GM12878 (cell line): Measurements from ENCODE around the gene CRYGD.

Experiments
- EZH2 ChIP-seq: IDR thresholded peaks from 2 replicates; pipeline ENCODE4 v1.6.1; 2012; ENCODE audit warnings: low read depth, mild to moderate bottlenecking, control low read depth, inconsistent platforms, low read length, borderline replicate concordance; ENCODE audit not compliant: control insufficient read depth
- MTA2 ChIP-seq: fragments of 450-650 bp; IDR thresholded peaks from 2 replicates; pipeline ENCODE4 v1.6.1; 2016; ENCODE audit warnings: low read depth, mild to moderate bottlenecking, moderate library complexity
- POLR2A ChIP-seq: IDR thresholded peaks from 2 replicates; pipeline ENCODE4 v1.6.1; 2011; ENCODE audit warnings: low read depth, mild to moderate bottlenecking, low read length
- POLR2AphosphoS5 ChIP-seq: IDR thresholded peaks from 2 replicates; pipeline ENCODE4 v1.6.1; 2011; ENCODE audit warnings: mild to moderate bottlenecking, low read length, inconsistent platforms
- RELB ChIP-seq: fragments of 450-650 bp; IDR thresholded peaks from 2 replicates; pipeline ENCODE4 v1.6.1; 2017; ENCODE audit warnings: low read depth, mild to moderate bottlenecking, moderate library complexity
- SMARCA5 ChIP-seq: fragments of 450-650 bp; IDR thresholded peaks from 2 replicates; pipeline ENCODE4 v1.6.1; 2017; ENCODE audit warnings: mild to moderate bottlenecking
- TBL1XR1 ChIP-seq: IDR thresholded peaks from 2 replicates; pipeline ENCODE4 v1.6.1; 2012; ENCODE audit warnings: low read depth, low read length, improper control_type of control experiment
- TCF12 ChIP-seq: IDR thresholded peaks from 2 replicates; pipeline ENCODE4 v1.6.1; 2011; ENCODE audit warnings: low read depth, mild to moderate bottlenecking, low read length
- ZZZ3 ChIP-seq: IDR thresholded peaks from 2 replicates; pipeline ENCODE4 v1.6.1; 2011; ENCODE audit warnings: low read depth; ENCODE audit not compliant: control insufficient read depth, insufficient read length
- TF ChIP-seq, protein P1 (sequence below), 3 experiments: IDR thresholded peaks in 2 of 3; conservative IDR thresholded peaks in 1 of 3; 2 replicates each; pipeline ENCODE4 v1.5.1; 2011; ENCODE audit warnings: low read depth in 3 of 3, low read length in 3 of 3, mild to moderate bottlenecking in 3 of 3, control low read depth in 2 of 3, moderate library complexity in 2 of 3, inconsistent platforms in 1 of 3, mixed read lengths in 1 of 3; ENCODE audit not compliant: control insufficient read depth in 2 of 3, insufficient read depth in 1 of 3; ENCODE audit errors: extremely low read depth in 1 of 3

DNA sequence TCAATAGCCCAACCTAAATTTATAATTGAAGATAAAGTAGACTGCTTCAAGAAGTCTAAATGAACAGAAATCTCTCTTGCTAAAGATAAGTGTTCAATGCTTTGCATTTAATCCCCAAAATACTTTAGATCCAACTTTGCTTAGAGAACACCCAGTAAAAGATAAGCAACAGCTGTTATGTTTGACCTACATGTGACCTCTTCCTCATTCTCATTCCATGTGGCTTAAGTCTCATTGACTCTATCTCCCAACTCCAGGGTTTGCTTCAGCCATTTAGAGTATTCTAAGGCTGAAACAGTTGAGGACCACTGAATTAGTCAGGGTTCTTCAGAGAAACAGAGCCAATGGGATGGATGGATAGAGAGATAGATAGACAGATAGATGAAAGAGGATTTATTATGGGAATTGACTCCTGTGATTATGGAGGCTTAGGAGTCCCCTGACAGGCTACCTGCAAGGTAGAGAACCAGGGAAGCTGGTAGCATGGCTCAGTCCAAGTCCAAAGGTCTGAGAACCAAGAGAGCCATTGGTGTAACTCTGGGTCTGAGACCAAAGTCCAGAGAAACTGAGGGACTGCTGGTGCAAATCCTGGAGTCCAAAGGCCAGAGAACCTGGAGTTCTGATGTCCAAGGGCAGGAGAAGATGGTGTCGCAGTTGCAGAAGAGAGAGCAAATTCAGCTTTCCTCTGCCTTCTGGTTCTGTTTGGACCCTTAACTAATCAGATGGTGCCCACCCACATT, 32.1 kb downstream of the CRYGD start:
- TF ChIP-seq MTA2, result no peak
- no peak for TF ChIP-seq POLR2AphosphoS5
- no peak for TF ChIP-seq TBL1XR1
- no peak for TF ChIP-seq EZH2
- TF ChIP-seq, protein P1, sequence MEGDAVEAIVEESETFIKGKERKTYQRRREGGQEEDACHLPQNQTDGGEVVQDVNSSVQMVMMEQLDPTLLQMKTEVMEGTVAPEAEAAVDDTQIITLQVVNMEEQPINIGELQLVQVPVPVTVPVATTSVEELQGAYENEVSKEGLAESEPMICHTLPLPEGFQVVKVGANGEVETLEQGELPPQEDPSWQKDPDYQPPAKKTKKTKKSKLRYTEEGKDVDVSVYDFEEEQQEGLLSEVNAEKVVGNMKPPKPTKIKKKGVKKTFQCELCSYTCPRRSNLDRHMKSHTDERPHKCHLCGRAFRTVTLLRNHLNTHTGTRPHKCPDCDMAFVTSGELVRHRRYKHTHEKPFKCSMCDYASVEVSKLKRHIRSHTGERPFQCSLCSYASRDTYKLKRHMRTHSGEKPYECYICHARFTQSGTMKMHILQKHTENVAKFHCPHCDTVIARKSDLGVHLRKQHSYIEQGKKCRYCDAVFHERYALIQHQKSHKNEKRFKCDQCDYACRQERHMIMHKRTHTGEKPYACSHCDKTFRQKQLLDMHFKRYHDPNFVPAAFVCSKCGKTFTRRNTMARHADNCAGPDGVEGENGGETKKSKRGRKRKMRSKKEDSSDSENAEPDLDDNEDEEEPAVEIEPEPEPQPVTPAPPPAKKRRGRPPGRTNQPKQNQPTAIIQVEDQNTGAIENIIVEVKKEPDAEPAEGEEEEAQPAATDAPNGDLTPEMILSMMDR (IDR thresholded peaks at IDR 0.05 in 2 of 3, conservative IDR thresholded peaks at IDR 0.05 in 1 of 3; ENCODE audit: control insufficient read depth in 2 of 3, extremely low read depth in 1 of 3, insufficient read depth in 1 of 3, low read depth in 3 of 3, low read length in 3 of 3), result no peak
- no peak for TF ChIP-seq RELB
- TF ChIP-seq POLR2A, result no peak
- TF ChIP-seq TCF12, result no peak
- no peak for TF ChIP-seq ZZZ3
- no peak for TF ChIP-seq SMARCA5
